Measurements from ENCODE around the gene SYNE4. TPM values are rescaled to one million over a fixed set of nuclear protein-coding genes. Genes with fewer than 3 reads are reported as not detected.

The SYNE4 gene
- total RNA-seq, 2 experiments from 2014 or later: 2.4 to 3.3 TPM

- ATAC-seq: no peak
- Mint-ChIP-seq H3K4me3 (no peak overlapping the region), H3K9me3 (peaks cover 4% of the 10 kb centered on the region), H3K27ac (no peak overlapping the region), H3K27me3 (peaks cover 7% of the 10 kb centered on the region), H3K4me1 (ENCODE audit: low read depth) (peaks cover 17% of the 10 kb centered on the region), H3K36me3 (ENCODE audit: low read depth) (peaks cover 8% of the 10 kb centered on the region)
- intact Hi-C loops (cut with micrococcal nuclease): loop anchor here (5.0 kb wide), 1 partner anchor 35 kb away; no protein-coding TSS in a partner anchor
- CTCF ChIA-PET: interaction anchor here (0.8 kb wide), 2 partner anchors 14 to 33 kb away, joined by 3 to 4 read pairs; no protein-coding TSS in a partner anchor
- POLR2A ChIA-PET: interaction anchor here (0.6 to 1.6 kb wide), 2 partner anchors 20 to 62 kb away, joined by 3 to 5 read pairs; partner anchors contain the start of gene THAP8
- no peak for DNase-seq
- no peak for TF ChIP-seq CTCF (IDR thresholded peaks at IDR 0.05)
Observed at GRCh38 chr19:35991731-35992450, 16.7 kb downstream of the SYNE4 start.

GRCh38 chr19:35990771-35991730 is 17.6 kb downstream of the SYNE4 start:
- peaks cover 4% of the 10 kb centered on the region for H3K9me3 Mint-ChIP-seq

GRCh38 chr19:35990156-35990555 is 18.5 kb downstream of the SYNE4 start:
- H3K27ac Mint-ChIP-seq: no peak overlapping the region
- ChIA-PET CTCF (no interaction called here), POLR2A (no interaction called here)
- no peaks in the 10 kb centered on the region for H3K36me3 Mint-ChIP-seq (ENCODE audit: low read depth)
- no peak overlapping the region for H3K4me3 Mint-ChIP-seq
- H3K27me3 Mint-ChIP-seq: peaks cover 25% of the 10 kb centered on the region
- no peak for ATAC-seq
- no peak for TF ChIP-seq CTCF (IDR thresholded peaks at IDR 0.05)
- peaks cover 8% of the 10 kb centered on the region for H3K4me1 Mint-ChIP-seq (ENCODE audit: low read depth)
- DNase-seq: no peak
- intact Hi-C loops (cut with micrococcal nuclease): loop anchor here (5.0 kb wide), 1 partner anchor 33 kb away; no protein-coding TSS in a partner anchor
- peaks cover 4% of the 10 kb centered on the region for H3K9me3 Mint-ChIP-seq

More at GRCh38 chr19:35990771-35991730, 17.6 kb downstream of the SYNE4 start:
- no peak for TF ChIP-seq CTCF (IDR thresholded peaks at IDR 0.05)
- H3K36me3 Mint-ChIP-seq (ENCODE audit: low read depth): peaks cover 3% of the 10 kb centered on the region
- DNase-seq (no peak), ATAC-seq (no peak)
- POLR2A ChIA-PET: interaction anchor here (1.6 kb wide), 1 partner anchor 21 kb away, joined by 3 read pairs; no protein-coding TSS in a partner anchor
- CTCF ChIA-PET: interaction anchor here (0.8 kb wide), 2 partner anchors 13 to 32 kb away, joined by 3 to 4 read pairs; no protein-coding TSS in a partner anchor
- intact Hi-C loops (cut with micrococcal nuclease): loop anchor here (5.0 kb wide), 1 partner anchor 34 kb away; no protein-coding TSS in a partner anchor
- peaks cover 16% of the 10 kb centered on the region for H3K27me3 Mint-ChIP-seq
- H3K27ac Mint-ChIP-seq: no peak overlapping the region
- peaks cover 11% of the 10 kb centered on the region for H3K4me1 Mint-ChIP-seq (ENCODE audit: low read depth)
- no peak overlapping the region for H3K4me3 Mint-ChIP-seq

- no peak overlapping the region for H3K4me3 Mint-ChIP-seq
- no peak for TF ChIP-seq CTCF (IDR thresholded peaks at IDR 0.05)
- ATAC-seq: no peak
- ChIA-PET CTCF (no interaction called here), POLR2A (no interaction called here)
- peaks cover 4% of the 10 kb centered on the region for H3K9me3 Mint-ChIP-seq
- H3K27me3 Mint-ChIP-seq: peaks cover 33% of the 10 kb centered on the region
- H3K27ac Mint-ChIP-seq: no peak overlapping the region
- no peaks in the 10 kb centered on the region for H3K36me3 Mint-ChIP-seq (ENCODE audit: low read depth)
- H3K4me1 Mint-ChIP-seq (ENCODE audit: low read depth): peaks cover 3% of the 10 kb centered on the region
- intact Hi-C loops (cut with micrococcal nuclease): no loop called here
- no peak for DNase-seq
Observed at GRCh38 chr19:35988824-35989223, 19.8 kb downstream of the SYNE4 start.
